Nephron (organoid): ENCODE data around the gene ATXN7.

Experiments used
- H3K27ac Mint-ChIP-seq, 3 experiments: 2 replicates each; pipeline ENCODE4 v1.8.0; 2020; ENCODE audit warnings: mixed read lengths in 3 of 3, mild to moderate bottlenecking in 2 of 3, moderate library complexity in 1 of 3
- H3K27me3 Mint-ChIP-seq: 2 replicates; pipeline ENCODE4 v1.8.0; 2021; ENCODE audit warnings: low read depth, mild to moderate bottlenecking, moderate library complexity, mixed read lengths
- H3K36me3 Mint-ChIP-seq: 2 replicates; pipeline ENCODE4 v1.8.0; 2020; ENCODE audit warnings: low read depth, mixed read lengths
- H3K4me1 Mint-ChIP-seq: 2 replicates; pipeline ENCODE4 v1.8.0; 2020; ENCODE audit warnings: mixed read lengths
- H3K4me3 Mint-ChIP-seq, 3 experiments: 2 replicates each; pipeline ENCODE4 v1.8.0; 2020; ENCODE audit warnings: mild to moderate bottlenecking in 3 of 3, mixed read lengths in 3 of 3, moderate library complexity in 2 of 3
- H3K9me3 Mint-ChIP-seq: 2 replicates; pipeline ENCODE4 v1.8.0; 2020; ENCODE audit warnings: mixed read lengths
- TF ChIP-seq, protein P1 (sequence below), 3 experiments: fragments of 200-600 bp; sonication (generic); IDR thresholded peaks; one replicate each; pipeline ENCODE4 v1.5.0; 2021; ENCODE audit warnings: antibody characterized with exemption in 3 of 3; ENCODE audit not compliant: unreplicated experiment in 3 of 3

The ATXN7 gene

DNA sequence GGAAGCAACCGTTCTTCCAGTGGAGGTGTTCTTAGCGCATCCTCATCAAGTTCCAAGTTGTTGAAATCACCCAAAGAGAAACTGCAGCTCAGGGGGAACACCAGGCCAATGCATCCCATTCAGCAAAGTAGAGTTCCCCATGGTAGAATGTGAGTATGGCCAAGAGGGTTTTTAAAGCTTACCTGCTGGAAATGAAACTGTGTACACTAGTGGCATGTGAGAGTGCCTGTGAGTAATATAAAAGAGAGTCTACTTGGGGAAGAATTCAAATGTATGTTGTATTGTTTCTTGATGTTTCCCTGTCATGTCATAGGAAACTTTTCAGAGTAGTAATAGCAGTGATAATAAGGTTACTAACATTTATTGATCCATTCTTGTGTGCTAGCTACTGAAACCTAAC is 116.4 kb downstream of the ATXN7 start:
- H3K36me3 Mint-ChIP-seq = peaks cover 25% of the 10 kb centered on the region
- H3K27me3 Mint-ChIP-seq = no peaks in the 10 kb centered on the region
- H3K9me3 Mint-ChIP-seq = no peaks in the 10 kb centered on the region
- TF ChIP-seq, protein P1, sequence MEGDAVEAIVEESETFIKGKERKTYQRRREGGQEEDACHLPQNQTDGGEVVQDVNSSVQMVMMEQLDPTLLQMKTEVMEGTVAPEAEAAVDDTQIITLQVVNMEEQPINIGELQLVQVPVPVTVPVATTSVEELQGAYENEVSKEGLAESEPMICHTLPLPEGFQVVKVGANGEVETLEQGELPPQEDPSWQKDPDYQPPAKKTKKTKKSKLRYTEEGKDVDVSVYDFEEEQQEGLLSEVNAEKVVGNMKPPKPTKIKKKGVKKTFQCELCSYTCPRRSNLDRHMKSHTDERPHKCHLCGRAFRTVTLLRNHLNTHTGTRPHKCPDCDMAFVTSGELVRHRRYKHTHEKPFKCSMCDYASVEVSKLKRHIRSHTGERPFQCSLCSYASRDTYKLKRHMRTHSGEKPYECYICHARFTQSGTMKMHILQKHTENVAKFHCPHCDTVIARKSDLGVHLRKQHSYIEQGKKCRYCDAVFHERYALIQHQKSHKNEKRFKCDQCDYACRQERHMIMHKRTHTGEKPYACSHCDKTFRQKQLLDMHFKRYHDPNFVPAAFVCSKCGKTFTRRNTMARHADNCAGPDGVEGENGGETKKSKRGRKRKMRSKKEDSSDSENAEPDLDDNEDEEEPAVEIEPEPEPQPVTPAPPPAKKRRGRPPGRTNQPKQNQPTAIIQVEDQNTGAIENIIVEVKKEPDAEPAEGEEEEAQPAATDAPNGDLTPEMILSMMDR (IDR thresholded peaks at IDR 0.05; ENCODE audit: unreplicated experiment in 3 of 3) = no peak
- peaks cover 16% of the 10 kb centered on the region for H3K4me1 Mint-ChIP-seq
- H3K27ac Mint-ChIP-seq = no peak overlapping the region
- no peak overlapping the region for H3K4me3 Mint-ChIP-seq

DNA sequence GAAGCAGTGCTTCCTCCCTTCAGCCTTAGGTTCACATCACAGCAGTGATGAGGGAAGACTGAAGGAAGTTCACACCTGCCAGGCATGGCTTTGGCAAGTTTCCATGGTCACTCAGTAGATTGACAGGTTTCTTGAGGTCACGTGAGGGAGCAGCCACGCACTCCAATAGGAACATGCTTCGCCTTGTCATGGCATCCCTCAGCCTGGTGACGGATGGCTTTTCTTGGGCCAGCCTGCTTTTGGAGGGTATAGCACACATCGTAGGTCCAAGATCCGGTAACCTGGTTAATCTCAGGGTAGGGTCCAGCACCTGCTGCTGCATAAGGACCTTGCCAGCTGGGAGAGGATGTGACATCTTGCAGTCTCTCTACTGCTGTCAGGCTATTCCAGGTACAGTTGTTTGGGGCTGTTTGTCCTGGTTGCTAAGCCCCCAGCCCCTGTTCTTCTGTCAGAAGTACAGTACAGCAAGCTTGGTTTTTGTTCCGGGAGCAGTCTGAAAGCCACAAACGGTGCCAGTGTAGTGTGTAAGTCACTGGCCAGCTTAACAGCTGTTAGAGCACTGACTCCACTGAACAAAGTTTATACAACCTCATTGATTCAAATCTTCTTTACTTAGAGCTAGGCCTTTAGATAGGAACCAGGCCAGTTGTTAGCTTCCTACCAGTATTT is 117.3 kb downstream of the ATXN7 start:
- no peak overlapping the region for H3K4me3 Mint-ChIP-seq
- H3K27me3 Mint-ChIP-seq = no peaks in the 10 kb centered on the region
- H3K27ac Mint-ChIP-seq = no peak overlapping the region
- TF ChIP-seq, protein P1 (IDR thresholded peaks at IDR 0.05; ENCODE audit: unreplicated experiment in 3 of 3) = no peak
- no peaks in the 10 kb centered on the region for H3K9me3 Mint-ChIP-seq
- H3K36me3 Mint-ChIP-seq = peaks cover 33% of the 10 kb centered on the region
- H3K4me1 Mint-ChIP-seq = peaks cover 11% of the 10 kb centered on the region

DNA sequence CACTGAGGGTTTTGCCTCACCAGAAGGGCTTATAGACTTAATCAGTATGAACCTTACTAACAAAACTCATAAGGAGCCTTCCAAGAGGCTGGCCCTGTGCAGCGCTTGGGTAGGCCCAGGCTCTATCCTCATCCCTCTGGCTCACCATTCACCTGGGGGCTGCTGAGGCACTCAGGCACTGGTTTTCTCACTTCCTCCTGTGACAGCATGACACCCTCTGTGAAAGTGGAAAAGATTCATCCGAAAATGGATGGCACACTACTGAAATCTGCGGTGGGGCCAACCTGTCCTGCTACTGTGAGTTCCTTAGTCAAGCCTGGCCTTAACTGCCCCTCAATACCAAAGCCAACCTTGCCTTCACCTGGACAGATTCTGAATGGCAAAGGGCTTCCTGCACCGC is 118.3 kb downstream of the ATXN7 start:
- TF ChIP-seq, protein P1 (IDR thresholded peaks at IDR 0.05; ENCODE audit: unreplicated experiment in 3 of 3) = no peak
- Mint-ChIP-seq H3K4me3 (no peak overlapping the region), H3K27me3 (no peaks in the 10 kb centered on the region), H3K27ac (no peak overlapping the region), H3K9me3 (no peaks in the 10 kb centered on the region), H3K36me3 (peaks cover 35% of the 10 kb centered on the region), H3K4me1 (peaks cover 10% of the 10 kb centered on the region)

DNA sequence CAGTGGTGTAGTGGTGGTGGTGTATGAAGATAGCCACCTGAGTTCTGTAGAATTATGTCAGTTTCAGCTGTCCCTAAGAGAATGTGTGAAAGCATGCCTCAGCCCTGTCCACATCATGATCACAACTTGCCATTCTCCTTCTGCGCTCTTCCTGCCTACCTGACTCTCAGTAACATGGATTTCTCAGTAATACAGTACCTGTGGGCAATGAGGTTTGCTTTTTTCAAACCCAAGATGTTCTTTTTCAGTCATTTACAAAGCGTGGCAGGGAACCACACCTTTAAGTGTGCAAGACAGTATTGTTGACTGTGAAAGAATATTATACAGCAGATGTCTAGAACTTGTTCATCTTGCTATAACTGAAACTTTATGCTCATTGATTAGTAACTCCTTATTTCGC is 120.7 kb downstream of the ATXN7 start:
- H3K36me3 Mint-ChIP-seq = peaks cover 41% of the 10 kb centered on the region
- no peaks in the 10 kb centered on the region for H3K9me3 Mint-ChIP-seq
- TF ChIP-seq, protein P1 (IDR thresholded peaks at IDR 0.05; ENCODE audit: unreplicated experiment in 3 of 3) = no peak
- no peak overlapping the region for H3K4me3 Mint-ChIP-seq
- peaks cover under 1% of the 10 kb centered on the region for H3K4me1 Mint-ChIP-seq
- H3K27me3 Mint-ChIP-seq = no peaks in the 10 kb centered on the region
- H3K27ac Mint-ChIP-seq = no peak overlapping the region

DNA sequence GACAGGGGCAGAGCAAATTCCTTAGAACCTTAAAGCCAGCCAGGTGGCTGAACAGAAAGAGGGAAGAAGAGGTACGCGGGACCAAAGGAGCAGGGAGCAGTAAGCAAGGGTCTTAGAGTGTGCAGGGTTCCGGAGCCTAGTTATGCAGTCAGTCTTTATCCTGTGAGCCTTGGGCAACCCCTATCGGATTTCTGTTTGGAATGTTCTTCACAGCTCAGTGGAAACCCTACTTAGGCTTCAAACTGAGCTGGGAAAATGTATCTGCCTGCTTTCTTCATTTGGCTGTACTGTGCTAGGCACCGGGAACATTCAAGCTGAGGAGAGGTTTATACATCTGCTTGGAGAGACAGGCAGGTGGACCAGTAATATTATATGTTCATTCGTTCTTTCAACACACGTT is 122.5 kb downstream of the ATXN7 start:
- H3K27me3 Mint-ChIP-seq = peaks cover 3% of the 10 kb centered on the region
- no peaks in the 10 kb centered on the region for H3K4me1 Mint-ChIP-seq
- TF ChIP-seq, protein P1 (IDR thresholded peaks at IDR 0.05; ENCODE audit: unreplicated experiment in 3 of 3) = peak in 1 of 3 experiments; percentile 24
- H3K4me3 Mint-ChIP-seq = no peak overlapping the region
- H3K27ac Mint-ChIP-seq = no peak overlapping the region
- peaks cover 50% of the 10 kb centered on the region for H3K36me3 Mint-ChIP-seq
- H3K9me3 Mint-ChIP-seq = no peaks in the 10 kb centered on the region

DNA sequence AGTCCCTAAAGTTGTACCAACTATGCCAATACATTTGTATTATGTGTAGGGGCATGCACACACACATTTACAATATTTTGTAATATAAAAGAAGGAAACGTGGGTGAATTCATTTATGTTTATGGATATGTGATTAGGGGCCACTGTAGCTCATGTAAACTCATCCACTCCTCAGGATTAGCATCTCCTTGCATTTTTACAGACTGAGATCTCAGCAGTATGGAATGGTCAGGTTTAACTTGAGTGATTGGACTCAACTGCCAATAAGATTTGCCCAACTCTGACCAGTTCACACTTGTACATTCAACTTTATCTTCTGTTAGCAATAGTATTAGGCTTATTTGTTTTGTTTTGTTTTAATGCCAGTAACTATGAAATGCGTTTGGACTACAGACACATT is 123.2 kb downstream of the ATXN7 start:
- peaks cover 3% of the 10 kb centered on the region for H3K27me3 Mint-ChIP-seq
- no peaks in the 10 kb centered on the region for H3K4me1 Mint-ChIP-seq
- H3K27ac Mint-ChIP-seq = no peak overlapping the region
- TF ChIP-seq, protein P1 (IDR thresholded peaks at IDR 0.05; ENCODE audit: unreplicated experiment in 3 of 3) = no peak
- H3K9me3 Mint-ChIP-seq = no peaks in the 10 kb centered on the region
- H3K36me3 Mint-ChIP-seq = peaks cover 54% of the 10 kb centered on the region
- no peak overlapping the region for H3K4me3 Mint-ChIP-seq
